Stimulated activated CD4-positive, alpha-beta T cell treated with anti-CD3 and anti-CD28 coated beads, TNF-alpha, amount 100 ng/mL, for 1 hour (primary cell): Measurements from ENCODE around the gene SLC12A8.

Source experiments
- DNase-seq, 3 donors: peaks; one replicate each; pipeline ENCODE4 v3.0.0-alpha.2; 2020; ENCODE audit warnings: low read depth in 3 of 3, low spot score in 1 of 3

The SLC12A8 gene

GRCh38 chr3:125140818-125141595, 71.5 kb downstream of the SLC12A8 start:
- peak in 1 of 3 donors; percentile 31 for DNase-seq

DNA sequence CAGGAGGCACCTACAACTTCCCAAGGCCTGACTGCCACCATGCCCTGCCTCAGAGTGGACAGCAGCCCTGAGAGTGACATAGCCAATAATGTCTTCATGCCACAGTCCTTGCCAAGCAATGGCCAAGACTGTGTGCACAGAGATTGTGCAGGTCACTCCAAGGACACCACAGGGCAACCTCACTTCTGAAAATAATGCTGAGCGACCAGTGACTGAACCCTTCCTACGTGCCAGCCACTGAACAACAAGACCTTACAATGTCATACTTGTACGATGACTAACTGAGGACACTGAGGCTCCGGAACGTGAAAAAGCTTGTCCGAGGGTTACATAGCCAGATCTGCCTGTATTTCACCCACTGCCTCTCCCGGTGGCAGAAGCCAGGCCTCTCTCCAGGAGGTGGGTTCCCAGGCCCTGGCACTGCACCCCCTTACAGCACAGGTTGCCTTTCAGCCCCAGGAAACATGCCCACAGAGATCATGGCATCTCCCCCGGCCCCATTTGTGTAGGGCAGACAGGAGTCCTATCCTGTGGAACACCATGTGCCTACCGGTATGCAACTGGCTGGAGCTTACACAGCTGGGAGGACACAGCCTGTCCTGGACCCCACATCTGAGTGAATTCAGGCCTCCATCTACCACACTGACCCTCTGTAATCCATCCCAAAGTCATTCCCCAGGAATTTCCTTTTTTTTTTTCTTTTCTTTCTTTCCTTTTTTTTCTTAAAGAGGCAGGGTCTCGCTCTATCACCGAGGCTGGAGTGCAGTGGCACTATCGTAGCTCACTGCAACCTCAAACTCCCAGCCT, 72.3 kb downstream of the SLC12A8 start:
- no peak for DNase-seq

- no peak for DNase-seq
Observed at GRCh38 chr3:125139386-125139785, 73.2 kb downstream of the SLC12A8 start.

DNA sequence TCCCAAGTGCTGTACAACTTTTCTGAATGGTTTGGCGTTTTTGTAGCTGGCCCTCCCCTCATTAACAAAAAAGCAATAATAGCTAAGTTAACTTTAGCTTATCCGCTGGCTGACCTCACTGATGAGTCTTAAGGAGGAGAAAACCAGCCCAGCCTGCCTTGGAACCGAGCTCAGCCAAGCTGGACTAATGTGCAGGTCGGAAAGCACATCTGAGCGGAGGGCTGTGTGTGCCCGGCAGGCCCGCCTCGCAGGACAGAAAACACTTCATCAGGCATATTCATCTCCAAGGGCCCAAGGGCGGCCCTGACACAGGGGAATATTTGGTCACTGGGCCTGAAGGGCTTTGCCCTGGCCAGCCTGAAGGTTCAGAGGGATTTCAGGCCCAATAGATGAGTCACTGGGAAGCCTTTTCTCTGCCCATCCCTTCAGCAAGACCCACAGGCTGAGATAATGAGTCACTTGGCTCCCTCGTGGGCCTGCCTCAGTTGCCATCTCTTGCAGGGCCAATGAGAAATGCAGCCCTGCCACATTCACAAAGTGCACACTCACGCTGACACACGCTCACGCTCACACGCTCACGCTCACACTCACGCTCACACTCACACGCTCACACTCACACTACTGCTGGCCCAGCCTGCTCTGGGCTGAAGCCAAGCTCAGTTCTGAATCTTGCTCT, 75.1 kb downstream of the SLC12A8 start:
- DNase-seq = no peak

GRCh38 chr3:125136966-125137357, 75.6 kb downstream of the SLC12A8 start:
- DNase-seq = no peak

DNA sequence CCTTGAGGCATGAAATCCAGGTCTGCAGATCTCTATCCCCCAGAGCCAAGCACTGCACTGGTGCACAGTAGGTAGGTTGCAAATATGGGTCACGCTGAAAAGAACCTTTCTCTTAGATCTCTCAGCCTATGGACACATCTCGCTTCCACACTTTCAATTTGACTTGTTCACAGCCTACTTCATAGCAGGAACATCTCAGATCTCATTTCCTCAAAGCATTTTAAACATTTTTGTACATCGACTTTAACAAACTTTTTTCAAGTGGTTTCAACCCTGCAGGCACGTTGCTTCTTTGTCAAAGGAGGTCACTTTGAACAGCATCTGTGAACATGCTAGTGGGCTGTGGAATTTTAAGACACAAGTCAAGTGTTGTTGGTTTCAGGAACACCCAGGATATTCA, 76.0 kb downstream of the SLC12A8 start:
- DNase-seq = no peak

GRCh38 chr3:125134952-125135351, 77.6 kb downstream of the SLC12A8 start:
- no peak for DNase-seq

DNA sequence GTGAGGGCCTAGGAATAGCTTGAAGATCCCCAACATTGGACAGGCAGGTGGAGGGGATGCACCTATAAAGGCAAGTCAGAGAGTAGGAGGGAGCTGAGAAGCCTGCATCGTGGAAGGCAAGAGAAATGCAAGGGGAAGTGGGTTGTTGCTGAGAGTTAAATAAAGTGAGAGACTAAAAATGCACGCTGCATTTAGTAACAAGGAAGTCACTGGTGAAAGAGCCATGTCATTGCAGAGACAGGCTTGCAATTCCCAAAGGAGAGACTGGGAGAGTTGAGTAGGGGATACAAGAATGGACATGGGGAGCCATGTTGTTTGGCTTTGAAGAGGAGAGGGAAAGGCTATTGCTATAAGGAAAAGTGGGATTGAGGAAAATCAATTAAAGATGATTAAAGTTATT, 79.7 kb downstream of the SLC12A8 start:
- DNase-seq = no peak

GRCh38 chr3:125129512-125129997, 83.0 kb downstream of the SLC12A8 start:
- no peak for DNase-seq

GRCh38 chr3:125128861-125129501, 83.6 kb downstream of the SLC12A8 start:
- no peak for DNase-seq

DNA sequence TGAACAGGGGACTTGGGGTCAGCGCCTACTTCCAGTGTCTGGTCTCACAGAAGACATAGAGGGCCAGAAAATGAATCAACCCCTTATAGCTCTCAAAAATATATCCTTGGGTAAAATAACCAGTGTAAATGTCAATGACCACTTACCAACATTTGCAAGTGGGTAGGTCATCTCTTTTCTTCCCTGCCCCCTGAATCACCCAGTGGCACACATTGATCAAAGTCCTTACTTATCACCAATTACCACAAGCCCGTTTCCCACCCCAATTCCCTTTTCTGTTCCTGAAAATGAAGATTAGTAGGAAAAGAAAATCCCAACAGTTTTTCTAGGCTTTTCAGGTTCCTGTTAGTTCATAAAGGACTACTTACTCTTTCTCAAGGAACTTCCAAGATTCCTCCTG, 86.2 kb downstream of the SLC12A8 start:
- no peak for DNase-seq

GRCh38 chr3:125125821-125126245, 86.7 kb downstream of the SLC12A8 start:
- DNase-seq = no peak

GRCh38 chr3:125123451-125124305, 88.9 kb downstream of the SLC12A8 start:
- DNase-seq = no peak

DNA sequence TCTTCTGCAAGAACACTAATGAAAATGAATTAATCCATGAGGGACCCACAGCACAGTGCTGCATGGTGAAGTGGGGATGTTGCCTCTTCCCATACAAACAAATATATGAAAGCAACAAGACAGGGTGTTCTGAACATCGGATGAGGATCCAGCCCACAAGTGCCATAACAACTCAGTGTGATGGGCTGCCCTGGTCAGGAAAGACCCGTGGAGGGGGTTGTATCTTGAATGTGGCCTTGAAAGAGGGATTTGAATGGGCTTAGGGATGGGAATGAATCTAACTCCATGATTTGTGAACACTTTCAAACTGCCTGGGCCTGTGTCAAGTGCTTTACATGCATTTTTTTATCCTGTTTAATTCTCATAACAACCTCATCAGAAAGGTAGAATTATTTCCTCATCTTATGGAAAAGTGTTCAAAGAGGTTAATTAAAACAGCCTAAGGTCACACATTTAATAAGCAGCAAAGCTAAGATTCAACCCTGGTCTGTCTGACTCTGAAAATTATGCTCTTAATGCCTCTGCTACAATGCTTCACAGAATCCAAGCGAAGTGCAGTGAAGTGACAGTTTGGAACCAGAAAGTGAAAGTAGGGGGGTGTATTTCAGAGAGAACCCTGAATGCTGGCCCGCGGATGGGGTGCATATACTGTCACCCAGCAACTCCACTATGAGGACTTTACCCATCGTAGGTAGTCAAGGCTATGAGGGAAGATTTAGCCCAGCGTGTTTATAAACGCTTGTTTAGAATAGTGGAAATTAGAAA, 91.1 kb downstream of the SLC12A8 start:
- no peak for DNase-seq

DNA sequence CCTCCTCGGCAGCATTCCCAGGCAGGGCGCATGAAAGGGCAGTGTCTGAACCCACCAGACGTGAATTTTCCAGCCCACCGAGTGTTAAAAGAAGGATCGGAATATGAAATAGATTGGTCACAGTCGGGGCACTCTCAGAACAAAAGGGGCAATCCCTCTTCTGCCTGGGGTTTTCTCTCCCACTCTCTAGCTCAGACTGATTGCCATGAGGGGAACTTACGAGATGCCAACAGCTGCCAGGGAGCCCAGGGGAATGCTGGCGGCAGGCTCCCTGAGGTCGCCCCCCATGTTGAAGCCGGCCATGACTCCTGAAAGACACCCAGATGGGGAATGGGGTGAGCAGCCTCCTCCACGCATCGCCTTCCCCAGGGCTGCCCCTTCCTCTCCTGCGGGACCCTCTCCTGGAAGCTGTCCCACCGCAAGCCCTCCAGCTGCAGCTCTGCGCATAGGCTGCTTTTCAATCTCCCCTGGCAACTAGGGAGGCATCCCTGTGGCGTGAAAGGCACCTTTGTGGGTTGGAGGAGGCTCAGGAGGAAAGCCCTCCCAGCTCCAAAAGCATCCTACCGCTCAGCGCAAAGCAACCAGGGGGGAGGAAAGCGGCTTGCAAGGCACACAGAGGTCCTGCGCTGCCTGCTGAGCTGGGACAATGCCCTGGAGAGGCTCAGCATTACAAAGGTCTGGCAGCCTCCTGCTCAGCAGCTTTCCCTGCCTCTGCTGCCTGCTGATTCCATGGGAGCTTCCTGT, 92.0 kb downstream of the SLC12A8 start:
- DNase-seq = no peak

GRCh38 chr3:125119752-125120378, 92.7 kb downstream of the SLC12A8 start:
- no peak for DNase-seq

- no peak for DNase-seq
Observed at GRCh38 chr3:125118600-125118999, 93.9 kb downstream of the SLC12A8 start.

DNA sequence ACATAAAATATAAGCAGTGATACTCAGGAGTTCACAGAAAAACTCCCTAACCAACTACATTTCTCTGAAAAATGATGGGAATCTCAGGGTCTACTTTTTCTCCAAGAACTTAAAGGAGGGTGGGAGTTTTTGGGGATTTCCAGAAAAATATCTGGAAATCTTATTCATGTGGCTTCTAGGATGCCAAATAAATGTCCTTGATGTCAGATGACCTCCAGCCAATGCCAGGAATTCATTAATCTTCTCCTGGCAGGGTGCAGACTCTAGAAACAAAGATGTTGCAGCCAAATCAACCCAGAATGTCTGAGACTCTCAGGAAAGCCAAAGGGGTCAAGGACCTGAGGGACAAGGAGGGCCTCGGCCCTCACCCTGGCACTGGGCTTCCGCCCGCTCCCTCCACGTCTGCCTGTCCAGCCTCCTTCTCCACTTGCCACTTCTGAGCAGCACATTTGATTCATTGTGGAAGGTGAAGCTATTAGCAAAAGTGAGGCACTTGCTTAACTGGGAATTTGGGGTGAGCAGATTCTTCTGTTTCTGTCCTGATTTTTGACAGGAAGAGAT, 94.8 kb downstream of the SLC12A8 start:
- no peak for DNase-seq
